SK-N-SH (cell line): ENCODE measurements around the gene LPCAT1. TPM values are rescaled to one million over a fixed set of nuclear protein-coding genes. Genes with fewer than 3 reads are reported as not detected.

Experiments used
- CTCF ChIA-PET: fragments of 300-600, 350-600 bp; formaldehyde crosslinking; extraction: SDS; loops from one replicate; lab custom pipeline; 2021; lab: Yijun Ruan, JAX
- POLR2A ChIA-PET: fragments of 350-600 bp; sonication (Branson Sonifier 250); formaldehyde crosslinking; extraction: SDS; loops from one replicate; lab custom pipeline; 2020; ENCODE audit warnings: antibody characterized with exemption, inconsistent platforms; lab: Yijun Ruan, JAX
- DNase-seq: peaks from one replicate; pipeline ENCODE4 v3.0.0; 2012
- H2AFZ ChIP-seq: fragments of 200-600 bp; sonication (generic); 2 replicates; pipeline ENCODE4 v1.8.1; 2016; ENCODE audit warnings: antibody characterized with exemption, mild to moderate bottlenecking, low read depth
- H3F3A ChIP-seq: fragments of 200-600 bp; sonication (generic); replicated peaks from 2 replicates; pipeline ENCODE3; 2016; ENCODE audit warnings: antibody characterized with exemption, mild to moderate bottlenecking; ENCODE audit not compliant: insufficient read depth
- H3K27ac ChIP-seq, 2 experiments: fragments of 200-500 bp in 1 of 2; fragments of 200-600 bp in 1 of 2; sonication (Bioruptor generic) in 1 of 2; sonication (generic), shearing (Covaris generic) in 1 of 2; 2 replicates each; pipeline versions ENCODE4 v1.5.1 to v1.6.1; 2014 to 2016; ENCODE audit warnings: low read depth in 2 of 2, inconsistent platforms in 1 of 2, low read length in 1 of 2, mild to moderate bottlenecking in 1 of 2, mixed read lengths in 1 of 2
- H3K27me3 ChIP-seq: fragments of 200-600 bp; sonication (generic), shearing (Covaris generic); 2 replicates; pipeline ENCODE4 v1.6.1; 2016; ENCODE audit warnings: mixed run types; ENCODE audit not compliant: insufficient read depth
- H3K36me3 ChIP-seq, 2 experiments: fragments of 200-500 bp in 1 of 2; fragments of 200-600 bp in 1 of 2; sonication (Bioruptor generic) in 1 of 2; sonication (generic) in 1 of 2; replicated peaks in 1 of 2; 2 replicates each; pipeline versions ENCODE3 to v1.5.1; 2014 to 2016; ENCODE audit warnings: low read length in 1 of 2, mild to moderate bottlenecking in 1 of 2; ENCODE audit not compliant: insufficient read depth in 2 of 2, control insufficient read depth in 1 of 2
- H3K4me1 ChIP-seq, 2 experiments: fragments of 200-500 bp in 1 of 2; fragments of 200-600 bp in 1 of 2; sonication (Bioruptor generic) in 1 of 2; sonication (generic), shearing (Covaris generic) in 1 of 2; 2 replicates each; pipeline versions ENCODE4 v1.5.1 to v1.6.1; 2014 to 2016; ENCODE audit warnings: low read depth in 1 of 2, low read length in 1 of 2, mixed run types in 1 of 2; ENCODE audit not compliant: insufficient read depth in 2 of 2, control insufficient read depth in 1 of 2
- H3K4me2 ChIP-seq: fragments of 200-600 bp; sonication (generic), shearing (Covaris generic); 2 replicates; pipeline ENCODE4 v1.6.1; 2017; ENCODE audit warnings: mixed run types
- H3K4me3 ChIP-seq, 2 experiments: fragments of 200-500 bp in 1 of 2; fragments of 200-600 bp in 1 of 2; sonication (Bioruptor generic) in 1 of 2; sonication (generic), shearing (Covaris generic) in 1 of 2; 2 replicates each; pipeline versions ENCODE4 v1.5.1 to v1.8.1; 2014 to 2016; ENCODE audit warnings: low read depth in 2 of 2, inconsistent platforms in 1 of 2, low read length in 1 of 2, mild to moderate bottlenecking in 1 of 2, mixed read lengths in 1 of 2, moderate library complexity in 1 of 2
- H3K79me2 ChIP-seq: fragments of 200-600 bp; sonication (generic); 2 replicates; pipeline ENCODE4 v1.8.1; 2017; ENCODE audit warnings: mild to moderate bottlenecking; ENCODE audit not compliant: insufficient read depth
- H3K9ac ChIP-seq: fragments of 200-600 bp; sonication (generic); 2 replicates; pipeline ENCODE4 v1.6.1; 2017; ENCODE audit warnings: mixed run types
- H3K9me2 ChIP-seq: fragments of 200-600 bp; sonication (generic); 2 replicates; pipeline ENCODE4 v1.6.1; 2017; ENCODE audit warnings: mixed run types
- H3K9me3 ChIP-seq: fragments of 200-600 bp; sonication (generic); 2 replicates; pipeline ENCODE4 v1.6.1; 2017; ENCODE audit warnings: mixed run types, mild to moderate bottlenecking, moderate library complexity
- H4K20me1 ChIP-seq: fragments of 200-600 bp; sonication (generic); 2 replicates; pipeline ENCODE4 v1.6.1; 2017; ENCODE audit warnings: mild to moderate bottlenecking, mixed run types; ENCODE audit not compliant: insufficient read depth
- CHD2 ChIP-seq: fragments of 150-350 bp; IDR thresholded peaks from 2 replicates; pipeline ENCODE4 v1.6.1; 2018; ENCODE audit warnings: low read length; ENCODE audit not compliant: partially characterized antibody
- ELF1 ChIP-seq: IDR thresholded peaks from 2 replicates; pipeline ENCODE4 v1.4.0; 2012
- EZH2phosphoT487 ChIP-seq: fragments of 200-600 bp; sonication (generic); IDR thresholded peaks from 2 replicates; pipeline ENCODE4 v1.6.1; 2017; ENCODE audit warnings: low read depth, mixed run types, mild to moderate bottlenecking, antibody characterized with exemption, moderate library complexity, borderline replicate concordance
- FOSL2 ChIP-seq: IDR thresholded peaks from 2 replicates; pipeline ENCODE4 v1.4.0; 2012; ENCODE audit warnings: low read depth, mild to moderate bottlenecking, moderate library complexity, borderline replicate concordance
- FOXM1 ChIP-seq: IDR thresholded peaks from 2 replicates; pipeline ENCODE4 v1.4.0; 2012; ENCODE audit warnings: low read depth, mild to moderate bottlenecking
- NFIC ChIP-seq: IDR thresholded peaks from 2 replicates; pipeline ENCODE4 v1.4.0; 2012; ENCODE audit warnings: borderline replicate concordance
- RCOR1 ChIP-seq: fragments of 150-350 bp; IDR thresholded peaks from 2 replicates; pipeline ENCODE4 v1.6.1; 2017; ENCODE audit warnings: antibody characterized with exemption, low read length
- RFX5 ChIP-seq: IDR thresholded peaks from 2 replicates; pipeline ENCODE4 v1.6.1; 2012; ENCODE audit warnings: mild to moderate bottlenecking, improper control_type of control experiment, low read length
- SIN3A ChIP-seq: IDR thresholded peaks from 2 replicates; pipeline ENCODE4 v1.6.1; 2012; ENCODE audit warnings: low read depth, mild to moderate bottlenecking, low read length, moderate library complexity, borderline replicate concordance
- TEAD4 ChIP-seq: IDR thresholded peaks from 2 replicates; pipeline ENCODE4 v1.4.0; 2012; ENCODE audit warnings: mild to moderate bottlenecking, borderline replicate concordance; ENCODE audit not compliant: insufficient read depth
- WGBS: methylation state at CpG from one replicate; pipeline ENCODE4 v1.1.6; 2017; ENCODE audit warnings: low lambda C conversion rate; 5-methylcytosine and 5-hydroxymethylcytosine counted together
- polyA plus RNA-seq, 3 experiments: library from polyadenylated mRNA; depleted of rRNA; stranded (reverse); fragments of >200 nt; gene quantifications; 2 replicates each; pipeline ENCODE4 v1.2.3, GENCODE V29; 2012
- TF ChIP-seq, protein P1 (sequence below): IDR thresholded peaks from 2 replicates; pipeline ENCODE4 v1.4.0; 2012; ENCODE audit warnings: low read depth, borderline replicate concordance
- TF ChIP-seq, protein P2 (sequence below): fragments of 150-350 bp; IDR thresholded peaks from 2 replicates; pipeline ENCODE4 v1.6.1; 2016; ENCODE audit warnings: mild to moderate bottlenecking, low read depth, low read length
- TF ChIP-seq, protein P3 (sequence below): IDR thresholded peaks from 2 replicates; pipeline ENCODE4; 2012
- TF ChIP-seq, protein P4 (sequence below): fragments of 200-600 bp; sonication (generic); IDR thresholded peaks from 2 replicates; pipeline ENCODE4 v1.6.1; 2017; ENCODE audit warnings: antibody characterized with exemption, mild to moderate bottlenecking, moderate library complexity

The LPCAT1 gene
- polyA plus RNA-seq, 1 of the 3 experiments (the other 2 are of a cell fraction) = 42.3 TPM

DNA sequence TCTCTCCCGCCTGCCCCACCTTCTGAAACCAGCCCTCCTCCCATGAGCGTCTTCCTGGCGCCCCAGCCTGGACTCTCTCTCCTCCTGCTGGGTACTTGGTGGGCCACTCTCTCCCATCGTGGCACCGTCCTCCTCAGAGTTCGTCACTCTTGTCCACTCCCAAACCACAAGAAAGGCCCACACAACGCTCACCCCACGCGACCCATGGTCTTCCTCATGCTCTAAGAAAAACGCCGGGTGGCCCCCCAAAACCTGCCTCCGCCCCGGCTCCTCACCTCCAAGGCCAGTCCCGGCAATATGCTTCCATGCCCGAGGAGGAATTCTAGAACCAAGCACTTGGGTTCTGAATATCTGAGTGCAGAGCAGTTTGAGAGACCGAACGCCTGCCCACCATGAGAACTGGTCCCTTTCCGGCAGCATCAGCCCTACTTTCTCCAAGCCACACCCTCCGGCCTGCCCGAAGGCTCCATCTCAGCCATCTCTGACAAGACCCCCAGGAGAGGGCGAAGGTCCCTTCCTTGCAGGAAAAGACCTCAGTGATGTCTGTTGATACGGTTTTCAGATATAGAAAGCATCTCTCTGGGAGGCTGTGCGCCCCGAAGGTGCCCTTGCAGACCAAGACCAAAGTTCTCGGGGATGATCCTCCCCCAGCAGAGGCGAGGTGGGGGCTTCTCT, 93.5 kb downstream of the LPCAT1 start:
- ChIA-PET CTCF (no interaction called here), POLR2A (no interaction called here)
- Histone ChIP-seq H3K9me2 (no peaks in the 10 kb centered on the region), H3F3A (no peaks in the 10 kb centered on the region), H3K9me3 (peaks cover 9% of the 10 kb centered on the region; the same call in 1 of the 2 replicates), H3K4me3 (no peak overlapping the region), H3K27me3 (no peaks in the 10 kb centered on the region), H4K20me1 (no peaks in the 10 kb centered on the region), H3K36me3 (no peaks in the 10 kb centered on the region), H3K9ac (no peak overlapping the region), H2AFZ (no peak overlapping the region), H3K79me2 (no peaks in the 10 kb centered on the region), H3K4me1 (no peaks in the 10 kb centered on the region), H3K4me2 (no peak overlapping the region), H3K27ac (no peak overlapping the region)
- TF ChIP-seq, protein P1, sequence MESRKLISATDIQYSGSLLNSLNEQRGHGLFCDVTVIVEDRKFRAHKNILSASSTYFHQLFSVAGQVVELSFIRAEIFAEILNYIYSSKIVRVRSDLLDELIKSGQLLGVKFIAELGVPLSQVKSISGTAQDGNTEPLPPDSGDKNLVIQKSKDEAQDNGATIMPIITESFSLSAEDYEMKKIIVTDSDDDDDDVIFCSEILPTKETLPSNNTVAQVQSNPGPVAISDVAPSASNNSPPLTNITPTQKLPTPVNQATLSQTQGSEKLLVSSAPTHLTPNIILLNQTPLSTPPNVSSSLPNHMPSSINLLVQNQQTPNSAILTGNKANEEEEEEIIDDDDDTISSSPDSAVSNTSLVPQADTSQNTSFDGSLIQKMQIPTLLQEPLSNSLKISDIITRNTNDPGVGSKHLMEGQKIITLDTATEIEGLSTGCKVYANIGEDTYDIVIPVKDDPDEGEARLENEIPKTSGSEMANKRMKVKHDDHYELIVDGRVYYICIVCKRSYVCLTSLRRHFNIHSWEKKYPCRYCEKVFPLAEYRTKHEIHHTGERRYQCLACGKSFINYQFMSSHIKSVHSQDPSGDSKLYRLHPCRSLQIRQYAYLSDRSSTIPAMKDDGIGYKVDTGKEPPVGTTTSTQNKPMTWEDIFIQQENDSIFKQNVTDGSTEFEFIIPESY = no peak
- TF ChIP-seq, protein P2, sequence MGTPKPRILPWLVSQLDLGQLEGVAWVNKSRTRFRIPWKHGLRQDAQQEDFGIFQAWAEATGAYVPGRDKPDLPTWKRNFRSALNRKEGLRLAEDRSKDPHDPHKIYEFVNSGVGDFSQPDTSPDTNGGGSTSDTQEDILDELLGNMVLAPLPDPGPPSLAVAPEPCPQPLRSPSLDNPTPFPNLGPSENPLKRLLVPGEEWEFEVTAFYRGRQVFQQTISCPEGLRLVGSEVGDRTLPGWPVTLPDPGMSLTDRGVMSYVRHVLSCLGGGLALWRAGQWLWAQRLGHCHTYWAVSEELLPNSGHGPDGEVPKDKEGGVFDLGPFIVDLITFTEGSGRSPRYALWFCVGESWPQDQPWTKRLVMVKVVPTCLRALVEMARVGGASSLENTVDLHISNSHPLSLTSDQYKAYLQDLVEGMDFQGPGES = no peak
- no peak for TF ChIP-seq RCOR1
- TF ChIP-seq CHD2 = no peak
- TF ChIP-seq, protein P3, sequence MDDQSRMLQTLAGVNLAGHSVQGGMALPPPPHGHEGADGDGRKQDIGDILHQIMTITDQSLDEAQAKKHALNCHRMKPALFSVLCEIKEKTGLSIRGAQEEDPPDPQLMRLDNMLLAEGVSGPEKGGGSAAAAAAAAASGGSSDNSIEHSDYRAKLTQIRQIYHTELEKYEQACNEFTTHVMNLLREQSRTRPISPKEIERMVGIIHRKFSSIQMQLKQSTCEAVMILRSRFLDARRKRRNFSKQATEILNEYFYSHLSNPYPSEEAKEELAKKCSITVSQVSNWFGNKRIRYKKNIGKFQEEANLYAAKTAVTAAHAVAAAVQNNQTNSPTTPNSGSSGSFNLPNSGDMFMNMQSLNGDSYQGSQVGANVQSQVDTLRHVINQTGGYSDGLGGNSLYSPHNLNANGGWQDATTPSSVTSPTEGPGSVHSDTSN = no peak
- no peak for TF ChIP-seq EZH2phosphoT487
- TF ChIP-seq, protein P4, sequence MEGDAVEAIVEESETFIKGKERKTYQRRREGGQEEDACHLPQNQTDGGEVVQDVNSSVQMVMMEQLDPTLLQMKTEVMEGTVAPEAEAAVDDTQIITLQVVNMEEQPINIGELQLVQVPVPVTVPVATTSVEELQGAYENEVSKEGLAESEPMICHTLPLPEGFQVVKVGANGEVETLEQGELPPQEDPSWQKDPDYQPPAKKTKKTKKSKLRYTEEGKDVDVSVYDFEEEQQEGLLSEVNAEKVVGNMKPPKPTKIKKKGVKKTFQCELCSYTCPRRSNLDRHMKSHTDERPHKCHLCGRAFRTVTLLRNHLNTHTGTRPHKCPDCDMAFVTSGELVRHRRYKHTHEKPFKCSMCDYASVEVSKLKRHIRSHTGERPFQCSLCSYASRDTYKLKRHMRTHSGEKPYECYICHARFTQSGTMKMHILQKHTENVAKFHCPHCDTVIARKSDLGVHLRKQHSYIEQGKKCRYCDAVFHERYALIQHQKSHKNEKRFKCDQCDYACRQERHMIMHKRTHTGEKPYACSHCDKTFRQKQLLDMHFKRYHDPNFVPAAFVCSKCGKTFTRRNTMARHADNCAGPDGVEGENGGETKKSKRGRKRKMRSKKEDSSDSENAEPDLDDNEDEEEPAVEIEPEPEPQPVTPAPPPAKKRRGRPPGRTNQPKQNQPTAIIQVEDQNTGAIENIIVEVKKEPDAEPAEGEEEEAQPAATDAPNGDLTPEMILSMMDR = no peak
- TF ChIP-seq RFX5 = no peak
- DNase-seq = no peak
- 15% methylated on average over 21 of the region's 26 CpGs for WGBS

GRCh38 chr5:1429496-1429895, 94.3 kb downstream of the LPCAT1 start:
- Histone ChIP-seq H4K20me1 (no peaks in the 10 kb centered on the region), H3K9me2 (no peaks in the 10 kb centered on the region), H2AFZ (no peak overlapping the region), H3K27ac (no peak overlapping the region), H3K4me3 (no peak overlapping the region), H3K9me3 (peaks cover 9% of the 10 kb centered on the region; the same call in 1 of the 2 replicates), H3K9ac (no peak overlapping the region), H3K36me3 (no peaks in the 10 kb centered on the region), H3F3A (no peaks in the 10 kb centered on the region), H3K4me1 (no peaks in the 10 kb centered on the region), H3K79me2 (no peaks in the 10 kb centered on the region), H3K27me3 (no peaks in the 10 kb centered on the region), H3K4me2 (no peak overlapping the region)
- ChIA-PET POLR2A (no interaction called here), CTCF (no interaction called here)
- DNase-seq = no peak
- WGBS = 45% methylated on average over 5 of the region's 5 CpGs
- TF ChIP-seq CHD2 = no peak
- TF ChIP-seq, protein P4 = no peak
- no peak for TF ChIP-seq TEAD4
- TF ChIP-seq FOSL2 = no peak
- no peak for TF ChIP-seq NFIC
- no peak for TF ChIP-seq FOXM1
- TF ChIP-seq SIN3A = no peak
- TF ChIP-seq, protein P2 = no peak
- no peak for TF ChIP-seq ELF1
